GM12873 (cell line): ENCODE results near the gene SYCP2L.

ENCODE experiments used
- TF ChIP-seq, protein P1 (sequence below): IDR thresholded peaks from 2 replicates; pipeline ENCODE4 v1.5.1; 2012; ENCODE audit warnings: low read depth, mild to moderate bottlenecking, moderate library complexity, low read length, control low read depth; ENCODE audit not compliant: insufficient read depth; ENCODE audit errors: missing control alignments

The SYCP2L gene

DNA sequence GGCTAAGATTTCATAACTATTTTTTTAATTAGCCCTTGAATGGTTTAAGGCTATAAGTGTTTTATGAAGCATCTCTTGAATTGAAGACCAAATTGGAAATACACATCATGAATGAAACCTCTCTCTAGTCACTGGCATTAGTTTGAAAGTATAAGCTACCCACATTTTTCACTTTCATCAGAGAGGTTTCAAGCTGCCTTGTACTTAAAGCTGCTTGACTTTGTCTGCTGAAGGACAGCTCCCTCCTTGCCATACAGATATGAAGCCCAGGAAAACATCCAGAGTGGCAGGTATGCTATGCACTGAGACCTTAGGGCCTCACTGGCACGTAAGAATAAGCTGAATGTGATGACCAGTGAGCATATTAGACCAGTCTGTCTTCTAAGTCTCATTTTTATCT, 94.6 kb downstream of the SYCP2L start:
- TF ChIP-seq, protein P1, sequence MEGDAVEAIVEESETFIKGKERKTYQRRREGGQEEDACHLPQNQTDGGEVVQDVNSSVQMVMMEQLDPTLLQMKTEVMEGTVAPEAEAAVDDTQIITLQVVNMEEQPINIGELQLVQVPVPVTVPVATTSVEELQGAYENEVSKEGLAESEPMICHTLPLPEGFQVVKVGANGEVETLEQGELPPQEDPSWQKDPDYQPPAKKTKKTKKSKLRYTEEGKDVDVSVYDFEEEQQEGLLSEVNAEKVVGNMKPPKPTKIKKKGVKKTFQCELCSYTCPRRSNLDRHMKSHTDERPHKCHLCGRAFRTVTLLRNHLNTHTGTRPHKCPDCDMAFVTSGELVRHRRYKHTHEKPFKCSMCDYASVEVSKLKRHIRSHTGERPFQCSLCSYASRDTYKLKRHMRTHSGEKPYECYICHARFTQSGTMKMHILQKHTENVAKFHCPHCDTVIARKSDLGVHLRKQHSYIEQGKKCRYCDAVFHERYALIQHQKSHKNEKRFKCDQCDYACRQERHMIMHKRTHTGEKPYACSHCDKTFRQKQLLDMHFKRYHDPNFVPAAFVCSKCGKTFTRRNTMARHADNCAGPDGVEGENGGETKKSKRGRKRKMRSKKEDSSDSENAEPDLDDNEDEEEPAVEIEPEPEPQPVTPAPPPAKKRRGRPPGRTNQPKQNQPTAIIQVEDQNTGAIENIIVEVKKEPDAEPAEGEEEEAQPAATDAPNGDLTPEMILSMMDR: no peak

DNA sequence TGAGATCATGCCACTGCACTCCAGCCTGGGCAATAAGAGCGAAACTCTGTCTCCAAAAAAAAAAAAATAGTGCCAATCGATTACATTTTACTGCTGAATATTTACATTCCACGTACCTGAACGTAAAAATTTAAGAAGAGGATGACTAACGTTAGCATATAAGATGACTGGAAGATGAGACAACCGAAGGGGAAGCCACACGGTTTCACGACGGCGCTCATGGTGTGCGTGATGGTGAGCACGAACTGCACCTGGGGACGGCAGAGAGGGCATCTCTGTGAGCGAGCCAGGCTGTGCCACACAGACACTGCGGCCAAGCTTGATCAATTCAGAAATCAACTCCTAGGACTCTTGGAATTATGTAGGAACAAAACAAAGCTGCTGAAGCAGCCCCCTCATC, 102.7 kb downstream of the SYCP2L start:
- TF ChIP-seq, protein P1: no peak

DNA sequence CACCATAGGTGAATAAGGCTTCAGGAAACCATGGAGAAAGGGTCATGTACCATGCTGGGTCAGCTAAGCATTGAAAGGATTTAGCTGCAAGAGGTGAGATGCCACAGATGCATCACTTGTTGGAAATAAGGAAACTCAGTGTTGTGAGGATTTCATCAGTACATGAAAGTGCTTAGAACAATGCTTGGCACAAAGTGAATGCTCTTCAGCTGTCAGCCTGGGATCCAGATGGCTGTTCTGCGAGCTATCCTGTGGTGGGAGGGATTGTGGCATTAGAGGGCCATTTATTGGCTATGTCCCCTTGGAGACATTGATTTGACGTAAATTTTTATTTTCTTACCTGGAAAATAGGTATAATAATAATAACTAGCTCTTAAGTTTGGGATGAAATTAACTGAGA, 104.3 kb downstream of the SYCP2L start:
- TF ChIP-seq, protein P1: no peak

DNA sequence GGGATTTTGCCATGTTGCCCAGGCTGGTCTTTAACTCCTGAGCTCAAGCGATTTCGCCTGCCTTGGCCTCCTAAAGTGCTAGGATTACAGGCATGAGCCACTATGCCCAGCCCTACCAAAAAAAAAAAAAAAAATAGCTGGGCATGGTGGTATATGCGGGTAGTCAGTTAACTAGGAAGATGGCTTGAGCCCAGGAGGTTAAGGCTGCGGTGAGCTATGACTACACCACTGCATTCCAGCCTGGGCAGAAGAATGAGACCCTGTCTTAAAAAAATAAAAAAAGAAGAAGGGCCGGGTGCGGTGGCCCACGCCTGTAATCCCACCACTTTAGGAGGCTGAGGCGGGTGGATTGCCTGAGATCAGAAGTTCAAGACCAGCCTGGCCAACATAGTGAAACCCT, 107.0 kb downstream of the SYCP2L start:
- TF ChIP-seq, protein P1: no peak

DNA sequence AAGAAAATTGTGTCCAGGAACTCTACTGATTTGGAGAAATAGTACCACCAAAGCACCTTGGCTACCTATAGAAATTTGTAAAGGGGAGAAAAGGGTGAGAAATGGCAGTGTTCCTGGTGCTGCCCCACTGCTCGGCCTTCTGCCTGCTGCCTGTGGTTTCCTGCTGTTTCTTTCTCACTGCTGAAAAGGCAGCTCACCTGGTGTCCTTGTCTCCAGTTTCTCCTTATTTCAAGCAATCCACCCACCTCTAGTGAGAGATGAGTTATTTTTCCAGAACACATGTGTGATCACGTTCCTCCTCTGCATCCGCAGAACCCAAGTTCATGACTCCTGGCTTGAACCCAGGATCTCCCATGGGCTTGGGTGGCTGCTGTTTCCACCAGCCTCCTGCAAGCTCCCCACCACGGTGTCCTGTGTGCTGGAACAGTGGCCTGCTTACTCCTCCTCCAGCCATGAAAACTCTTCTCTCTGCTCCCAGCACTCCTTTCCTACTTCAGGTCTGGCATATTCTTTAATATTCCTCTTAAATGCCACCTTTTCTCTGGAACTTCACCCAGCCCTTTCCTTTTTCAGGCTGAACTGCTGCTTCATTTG, 108.4 kb downstream of the SYCP2L start:
- TF ChIP-seq, protein P1: no peak

DNA sequence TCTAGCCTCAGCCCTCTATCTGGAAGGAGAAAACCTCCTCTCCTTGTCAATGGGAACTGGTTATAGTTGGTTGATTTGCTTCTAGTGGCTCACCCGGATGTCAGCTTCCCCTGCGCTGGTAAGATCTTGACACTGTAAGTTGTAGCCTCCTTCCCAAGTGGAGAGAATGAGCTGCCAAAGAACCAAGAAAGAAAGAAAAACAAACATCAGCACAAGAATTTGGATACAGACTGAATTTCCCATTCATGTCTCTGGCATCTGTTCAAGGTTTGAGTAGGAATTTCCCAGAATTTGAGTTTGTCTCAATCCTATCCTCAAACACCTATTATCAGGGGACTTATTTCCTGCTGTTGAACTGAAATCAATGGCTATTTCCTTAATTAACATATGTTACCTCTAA, 113.1 kb downstream of the SYCP2L start:
- TF ChIP-seq, protein P1: no peak

DNA sequence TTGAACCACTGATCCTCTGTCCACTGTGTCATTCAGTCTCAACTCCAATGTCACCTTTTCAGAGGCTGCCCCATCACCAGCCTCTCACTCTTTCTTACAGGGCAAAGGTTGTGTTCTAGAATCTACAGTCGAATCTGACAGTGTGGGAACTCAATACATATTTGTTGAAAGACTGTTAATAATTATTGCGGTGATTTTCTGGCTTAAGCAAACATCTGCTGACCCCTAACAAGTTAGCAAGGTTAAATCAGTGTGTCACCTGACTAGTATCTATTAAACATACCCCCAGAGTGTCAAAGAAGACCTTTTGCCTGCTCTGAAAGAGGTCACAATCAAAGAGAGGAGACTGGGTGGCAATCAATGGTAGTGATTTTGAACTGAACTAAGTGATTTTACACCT, 115.3 kb downstream of the SYCP2L start:
- TF ChIP-seq, protein P1: no peak
